GM21515 (cell line): ENCODE measurements around the gene CCDC200.
"Not testable (repeated sequence)": the region's sequence is repeated elsewhere in the genome, so short reads cannot be mapped to it uniquely, and the experiment has no call there.

Experiments
- ATAC-seq: cut with Tn5 transposase; IDR thresholded peaks from one replicate; pipeline ENCODE4 v1.9.1; 2021; ENCODE audit not compliant: unreplicated experiment

CCDC200 gene

DNA sequence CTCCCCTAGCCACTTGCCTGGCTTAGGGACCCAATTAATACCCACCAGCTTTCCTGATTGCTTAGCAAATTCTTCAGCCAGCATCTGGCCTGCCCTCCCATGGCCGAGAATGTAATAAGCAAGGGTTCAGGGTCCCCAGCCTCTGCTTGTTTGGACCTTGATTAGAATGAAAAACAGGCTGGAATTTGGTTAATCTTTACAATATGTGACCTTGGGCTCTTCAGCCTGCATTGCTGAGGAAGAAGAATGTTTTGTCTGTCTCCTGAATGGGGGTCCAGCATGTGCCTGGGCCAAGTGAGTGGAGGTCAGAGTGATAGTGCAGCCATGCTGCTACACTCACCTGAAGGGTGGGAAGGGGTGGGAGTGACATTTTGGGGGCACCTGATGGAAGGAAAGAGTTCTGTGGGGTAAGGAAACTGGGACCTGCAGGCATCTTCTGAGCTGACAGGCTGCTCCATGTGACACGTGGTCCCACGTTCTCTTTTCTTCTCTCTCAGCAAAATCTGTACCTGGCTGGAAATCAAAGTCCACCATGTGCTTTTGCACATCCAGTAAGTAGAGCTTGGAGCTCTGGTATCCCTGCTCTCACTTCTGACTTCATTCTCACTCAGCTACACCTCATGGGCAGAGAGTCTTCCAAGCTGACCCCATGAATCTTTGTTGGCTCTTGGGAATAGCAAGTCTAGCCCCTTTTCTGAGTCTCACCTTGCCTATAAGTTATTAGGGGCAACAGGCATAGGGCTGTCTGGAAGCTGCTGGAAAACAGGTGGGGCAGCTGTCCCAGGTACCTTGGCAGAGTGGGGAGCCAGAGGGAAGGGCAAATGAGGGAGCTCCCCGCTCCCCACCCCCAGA lies 11.4 kb downstream of the CCDC200 start:
- no peak for ATAC-seq

DNA sequence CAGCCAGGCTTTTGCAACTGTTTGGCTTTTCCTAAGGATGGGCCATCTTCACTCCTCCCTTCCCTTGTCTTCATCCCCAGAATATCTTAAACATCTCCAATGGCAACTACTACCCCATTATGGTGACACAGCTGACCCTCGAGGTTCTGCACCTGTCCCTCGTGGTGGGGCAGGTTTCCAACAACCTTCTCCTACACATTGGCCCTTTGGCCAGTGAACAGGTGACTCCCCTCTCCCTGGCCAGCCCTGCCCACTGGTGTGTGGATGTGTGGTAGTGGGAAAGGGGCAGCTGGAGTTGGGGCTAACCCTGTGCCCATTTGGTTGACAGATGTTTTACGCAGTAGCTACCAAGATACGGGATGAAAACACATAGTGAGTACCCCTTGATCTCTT lies 12.1 kb downstream of the CCDC200 start:
- no peak for ATAC-seq

DNA sequence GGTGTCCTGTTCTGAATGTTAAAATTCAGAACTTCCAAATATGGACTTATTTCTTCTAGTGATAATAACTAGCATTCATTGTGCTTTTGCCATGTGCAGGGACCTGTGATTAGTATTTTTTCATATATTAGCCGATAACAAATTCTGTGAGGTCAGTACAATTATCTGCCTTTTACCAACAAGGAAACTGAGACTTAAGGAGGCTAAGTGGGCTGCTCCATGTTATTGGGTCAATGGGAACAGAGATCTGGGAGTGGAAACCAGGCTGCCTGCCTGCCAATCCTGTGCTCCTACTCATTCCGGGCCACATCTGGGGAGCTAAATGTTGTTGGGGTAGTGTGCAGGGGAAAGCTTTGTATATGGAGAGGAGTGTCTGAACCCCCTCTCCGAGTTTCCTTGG lies 13.1 kb downstream of the CCDC200 start:
- ATAC-seq: no peak

DNA sequence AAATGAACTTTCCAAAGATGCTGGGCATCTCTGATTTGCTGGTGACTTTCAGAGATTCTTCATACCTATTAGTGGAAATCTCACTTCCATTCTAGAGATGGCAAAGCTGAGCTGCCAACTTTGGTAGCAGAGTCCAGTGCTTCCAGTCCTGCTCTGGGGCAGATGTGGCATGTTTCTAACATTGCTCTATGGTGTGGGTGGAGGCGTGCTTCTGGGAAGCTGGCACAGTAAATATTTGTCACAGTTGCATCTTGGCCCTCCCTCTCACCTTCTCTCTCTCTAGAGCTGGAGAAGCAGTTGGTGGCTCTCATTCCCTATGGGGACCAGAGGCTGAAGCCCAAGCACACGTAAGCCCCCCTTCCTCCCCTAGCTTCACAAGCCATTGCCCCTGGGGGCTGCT lies 14.9 kb downstream of the CCDC200 start:
- ATAC-seq: no peak

DNA sequence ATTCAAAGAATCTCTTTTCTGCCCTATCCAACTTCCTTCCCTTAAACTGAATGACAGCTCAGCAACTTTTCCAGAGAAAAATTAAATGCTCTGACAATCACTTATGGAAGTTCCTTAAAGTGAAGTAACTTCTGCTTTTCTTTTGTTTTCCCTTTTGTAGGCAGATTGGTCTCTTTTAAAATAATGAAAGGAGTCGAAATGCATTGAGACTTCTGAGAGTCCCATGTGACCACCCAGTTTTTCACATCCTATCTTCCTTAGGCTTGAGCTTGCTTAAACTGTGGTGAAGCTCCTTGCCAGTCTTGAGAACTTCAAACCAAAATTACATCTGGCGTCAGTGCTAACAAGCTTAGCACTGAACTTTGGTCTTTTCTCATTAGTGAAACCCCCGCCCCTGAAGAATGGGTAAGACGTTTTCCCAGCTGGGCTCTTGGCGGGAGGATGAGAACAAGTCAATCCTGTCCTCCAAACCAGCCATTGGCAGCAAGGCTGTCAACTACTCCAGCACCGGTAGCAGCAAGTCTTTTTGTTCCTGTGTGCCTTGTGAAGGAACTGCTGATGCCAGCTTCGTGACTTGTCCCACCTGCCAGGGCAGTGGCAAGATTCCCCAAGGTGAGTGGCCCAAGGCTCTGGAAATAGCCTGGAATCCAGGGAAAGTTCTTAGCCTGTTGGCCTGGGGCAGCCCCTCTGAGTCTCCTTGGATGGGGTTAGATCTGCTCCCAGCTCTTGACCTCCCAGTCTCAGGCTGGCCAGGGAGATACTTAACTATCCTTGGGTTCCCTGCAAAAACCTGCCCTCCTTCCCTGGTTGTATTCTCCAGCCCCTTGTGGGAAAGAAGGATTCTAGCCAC lies 15.6 kb downstream of the CCDC200 start:
- no peak for ATAC-seq

DNA sequence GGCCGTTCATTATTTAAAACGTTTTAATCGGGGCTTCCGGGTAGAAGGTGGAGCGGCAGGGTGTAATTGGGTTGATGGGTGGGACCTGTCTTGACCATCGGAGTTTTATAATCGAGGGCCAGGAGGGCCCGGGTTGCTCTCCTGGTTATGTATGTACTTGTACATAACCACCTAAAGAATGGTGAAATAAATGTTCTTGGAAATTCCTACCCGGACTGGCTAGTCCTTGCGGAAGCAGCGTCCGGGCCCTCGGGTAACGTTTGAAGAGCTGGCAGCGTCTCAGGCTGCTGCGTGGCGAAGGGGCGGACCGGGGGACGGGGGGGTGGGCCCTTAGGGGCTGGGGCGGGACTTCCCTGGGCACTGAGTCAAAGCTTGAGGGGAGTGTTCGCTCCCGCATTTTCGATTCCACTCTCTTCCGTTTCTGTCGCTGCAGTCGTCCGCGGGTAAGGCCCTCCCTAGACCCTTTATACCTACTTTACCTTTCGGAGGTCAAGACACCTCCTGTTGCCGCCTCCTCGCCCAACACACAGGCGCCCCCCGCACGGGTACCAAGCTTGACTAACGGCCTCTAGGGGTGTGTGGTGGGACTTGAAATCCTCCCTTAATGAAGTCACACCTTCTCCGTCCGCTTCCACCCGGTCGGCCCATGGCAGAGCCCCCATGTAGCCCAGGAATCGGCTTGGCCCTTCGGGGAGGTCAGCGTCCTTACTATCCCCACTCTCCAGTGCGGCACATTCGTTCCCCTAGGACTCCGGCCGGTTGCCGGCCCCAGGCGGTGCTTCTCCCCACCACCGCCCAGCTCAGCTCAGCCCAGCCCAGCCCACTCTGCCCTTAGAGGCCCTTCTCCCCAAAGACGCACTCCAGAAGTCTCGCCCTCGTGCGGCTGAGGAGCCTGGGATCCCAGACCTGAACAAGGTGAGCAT lies 16.7 kb downstream of the CCDC200 start, which contains the start of gene TMEM106A:
TMEM106A (plus strand) TSS at position 396 of the 923 bp plus-strand sequence. CDS start 1,167 bp downstream, outside the sequence.
- peak; percentile 66 for ATAC-seq

DNA sequence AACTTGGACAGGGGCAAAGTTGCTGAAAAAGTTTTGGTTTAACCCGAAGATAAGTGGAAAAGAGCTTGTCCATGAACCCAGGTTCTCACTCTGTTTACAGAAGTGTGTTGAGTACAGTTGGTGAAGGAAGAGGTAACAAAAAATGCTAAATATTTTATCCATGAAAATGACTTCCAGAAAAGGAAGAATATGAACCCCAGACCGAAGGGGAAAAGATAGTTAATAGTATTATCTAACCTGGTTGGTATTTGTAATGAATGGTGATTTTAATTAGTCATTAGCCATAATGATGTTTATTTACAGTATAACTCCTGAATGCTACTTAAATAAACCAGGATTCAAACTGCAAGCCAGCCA lies 17.3 kb downstream of the CCDC200 start:
- no peak for ATAC-seq

DNA sequence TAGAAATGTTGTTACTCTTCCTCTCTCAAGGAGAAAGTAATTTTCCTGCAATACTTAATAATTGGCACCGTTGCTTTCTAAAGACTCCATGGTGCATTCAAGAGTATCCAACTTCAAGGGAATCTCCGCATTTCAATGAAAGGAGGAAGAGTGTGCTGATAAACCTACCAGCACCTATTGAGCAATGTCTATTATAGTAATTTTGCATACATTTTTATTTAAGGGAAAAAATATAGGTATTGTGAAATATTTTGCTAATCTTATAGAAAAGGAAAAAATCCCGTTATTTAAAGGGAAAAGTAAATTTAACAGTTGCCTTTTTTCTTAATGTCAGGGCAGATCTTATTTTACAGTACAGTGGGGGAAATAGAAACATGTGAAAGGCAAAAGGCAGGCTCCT lies 17.8 kb downstream of the CCDC200 start:
- no peak for ATAC-seq

DNA sequence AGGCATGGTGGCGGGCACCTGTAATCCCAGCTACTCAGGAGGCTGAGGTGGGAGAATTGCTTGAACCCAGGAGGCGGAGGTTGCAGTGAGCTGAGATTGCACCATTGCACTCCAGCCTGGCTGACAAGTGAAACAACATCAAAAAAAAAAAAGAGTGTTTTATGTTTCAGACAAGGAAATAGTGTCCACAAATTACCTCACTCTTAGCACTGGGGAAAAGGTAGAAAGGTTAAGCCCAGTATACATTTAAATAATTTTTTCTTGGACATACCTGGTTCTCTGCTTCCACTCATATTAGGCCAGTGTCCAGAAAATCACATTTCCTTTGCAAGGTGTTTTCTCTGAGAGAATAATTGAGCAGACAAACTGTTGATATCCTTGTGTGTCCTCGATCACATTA lies 25.4 kb downstream of the CCDC200 start:
- ATAC-seq: not testable (repeated sequence)

DNA sequence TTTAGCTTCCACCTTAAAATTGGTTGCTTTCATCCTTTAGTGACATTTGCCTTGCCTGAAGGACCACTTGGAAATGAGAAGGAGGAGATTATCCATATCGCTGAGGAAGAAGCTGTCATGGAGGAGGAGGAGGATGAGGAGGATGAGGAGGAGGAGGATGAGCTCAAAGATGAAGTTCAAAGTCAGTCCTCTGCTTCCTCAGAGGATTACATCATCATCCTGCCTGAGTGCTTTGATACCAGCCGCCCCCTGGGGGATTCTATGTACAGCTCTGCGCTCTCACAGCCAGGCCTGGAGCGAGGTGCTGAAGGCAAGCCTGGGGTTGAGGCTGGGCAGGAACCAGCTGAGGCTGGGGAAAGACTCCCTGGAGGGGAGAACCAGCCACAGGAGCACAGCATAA lies 28.3 kb downstream of the CCDC200 start:
- no peak for ATAC-seq

DNA sequence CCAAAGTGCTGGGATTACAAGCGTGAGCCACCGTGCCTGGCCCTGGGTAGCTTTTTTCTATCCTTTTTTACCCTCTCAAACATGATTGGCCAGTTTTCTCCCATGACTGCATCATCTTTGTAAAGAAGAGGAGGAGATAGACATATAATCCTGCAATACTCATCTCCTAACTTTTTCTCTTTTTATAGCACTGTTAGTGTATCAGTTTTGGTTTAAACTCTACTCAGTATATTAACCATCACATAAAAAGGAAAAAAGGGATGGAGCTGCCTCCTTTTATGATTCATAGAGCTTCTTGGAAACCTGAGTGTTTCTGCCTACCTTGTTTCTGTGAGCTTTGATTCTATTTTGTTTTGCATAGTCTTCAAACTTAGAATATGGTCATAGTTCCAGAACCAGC lies 28.8 kb downstream of the CCDC200 start:
- no peak for ATAC-seq

DNA sequence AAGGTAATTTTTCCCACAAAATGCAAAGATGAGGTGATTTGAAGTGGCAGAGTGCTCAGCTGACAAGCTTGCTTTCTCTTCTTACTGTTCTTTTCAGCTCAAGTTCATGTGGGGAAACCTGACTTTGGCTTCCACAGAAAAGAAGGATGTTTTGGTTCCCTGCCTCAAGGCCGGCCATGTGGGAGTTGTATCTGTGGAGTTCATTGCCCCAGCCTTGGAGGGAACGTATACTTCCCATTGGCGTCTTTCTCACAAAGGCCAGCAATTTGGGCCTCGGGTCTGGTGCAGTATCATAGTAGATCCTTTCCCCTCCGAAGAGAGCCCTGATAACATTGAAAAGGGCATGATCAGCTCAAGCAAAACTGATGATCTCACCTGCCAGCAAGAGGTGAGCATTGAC lies 35.2 kb downstream of the CCDC200 start:
- no peak for ATAC-seq

DNA sequence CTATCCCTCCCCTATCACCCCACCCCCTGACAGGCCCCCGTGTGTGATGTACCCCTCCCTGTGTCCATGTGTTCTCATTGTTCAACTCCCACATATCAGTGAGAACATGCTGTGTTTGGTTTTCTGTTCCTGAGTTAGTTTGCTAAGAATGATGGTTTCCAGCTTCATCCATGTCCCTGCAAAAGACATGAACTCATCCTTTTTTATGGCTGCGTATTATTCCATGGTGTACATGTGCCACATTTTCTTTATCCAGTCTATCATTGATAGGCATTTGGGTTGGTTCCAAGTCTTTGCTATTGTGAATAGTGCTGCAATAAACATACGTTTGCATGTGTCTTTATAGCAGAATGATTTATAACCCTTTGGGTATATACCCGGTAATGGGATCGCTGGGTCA lies 41.8 kb downstream of the CCDC200 start:
- ATAC-seq: not testable (repeated sequence)

DNA sequence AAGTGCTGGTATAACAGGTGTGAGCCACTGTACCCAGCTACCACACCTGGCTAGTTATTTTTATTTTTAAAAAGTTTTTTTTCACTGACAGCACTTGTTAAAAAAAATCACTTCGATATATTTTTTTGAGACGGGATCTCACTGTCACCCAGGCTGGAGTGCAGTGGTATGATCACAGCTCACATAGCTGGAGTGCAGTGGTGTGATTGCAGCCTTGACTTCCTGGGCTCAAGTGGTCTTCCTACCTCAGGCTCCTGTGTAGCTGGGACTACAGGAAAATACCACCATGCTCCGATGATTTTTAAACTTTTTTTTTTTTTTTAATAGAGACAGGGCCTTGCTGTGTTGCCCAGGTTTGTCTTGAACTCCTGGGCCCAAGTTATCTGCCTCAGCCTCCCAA lies 44.5 kb downstream of the CCDC200 start:
- no peak for ATAC-seq

DNA sequence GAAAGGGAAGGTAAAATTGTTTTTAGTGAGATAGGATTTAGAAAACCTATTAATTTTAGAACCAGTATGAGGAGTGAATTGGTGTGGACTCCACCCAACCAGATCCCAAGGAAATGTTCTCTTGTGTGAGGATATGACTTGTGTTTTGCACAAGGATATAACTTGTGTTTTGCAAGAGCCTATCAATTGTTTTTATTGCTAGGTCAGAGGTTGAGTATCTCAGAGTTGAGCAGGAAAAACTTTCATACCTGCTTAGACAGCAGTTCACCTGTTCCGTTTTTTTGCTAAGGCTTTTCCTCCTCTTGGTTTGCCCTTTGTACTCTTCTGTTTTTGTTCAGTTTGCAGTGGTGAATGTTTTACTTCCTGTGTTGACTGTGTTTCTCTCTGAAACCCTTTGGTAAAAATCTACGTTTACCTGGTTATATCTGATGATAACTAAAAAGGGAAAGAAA lies 52.3 kb downstream of the CCDC200 start:
- ATAC-seq: no peak

DNA sequence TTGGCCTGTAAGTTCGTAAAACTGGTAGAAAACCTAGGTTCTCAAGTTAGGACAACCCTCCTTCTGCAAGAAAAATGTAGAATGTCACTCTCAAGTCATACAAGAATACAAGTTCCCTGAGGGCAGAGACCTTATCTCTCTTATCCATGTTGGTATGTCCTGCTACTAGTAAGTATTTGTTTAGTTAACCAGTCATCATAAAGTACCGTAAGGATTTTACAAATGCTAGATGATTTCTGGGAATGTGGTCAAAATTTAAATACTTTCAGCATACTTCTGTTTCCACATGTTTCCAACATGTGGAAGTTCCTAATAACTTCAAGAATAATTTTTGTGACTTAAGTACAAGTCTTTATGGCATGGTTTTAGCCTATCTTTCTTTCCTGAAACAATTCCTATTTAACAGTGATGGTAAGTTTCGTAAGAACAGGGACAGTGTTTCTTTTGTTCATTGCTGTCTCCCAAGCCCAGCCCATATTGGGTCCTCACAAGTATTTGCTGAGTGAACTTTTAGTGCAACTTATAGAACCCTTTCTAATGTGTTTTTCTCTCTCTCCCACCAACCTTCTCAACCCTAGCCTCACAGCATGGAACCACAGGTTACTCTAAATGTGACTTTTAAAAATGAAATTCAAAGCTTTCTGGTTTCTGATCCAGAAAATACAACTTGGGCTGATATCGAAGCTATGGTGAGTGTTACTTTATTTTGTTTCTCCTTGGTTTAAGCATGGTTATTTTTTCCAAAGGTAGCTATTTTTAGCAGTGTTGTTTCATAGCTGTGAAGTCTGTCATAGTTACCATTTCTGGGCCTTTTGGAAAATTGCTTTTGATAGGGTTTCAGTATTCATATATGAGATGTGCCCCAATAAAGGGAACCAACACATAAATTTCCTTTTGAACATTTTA lies 53.0 kb downstream of the CCDC200 start:
- ATAC-seq: no peak

DNA sequence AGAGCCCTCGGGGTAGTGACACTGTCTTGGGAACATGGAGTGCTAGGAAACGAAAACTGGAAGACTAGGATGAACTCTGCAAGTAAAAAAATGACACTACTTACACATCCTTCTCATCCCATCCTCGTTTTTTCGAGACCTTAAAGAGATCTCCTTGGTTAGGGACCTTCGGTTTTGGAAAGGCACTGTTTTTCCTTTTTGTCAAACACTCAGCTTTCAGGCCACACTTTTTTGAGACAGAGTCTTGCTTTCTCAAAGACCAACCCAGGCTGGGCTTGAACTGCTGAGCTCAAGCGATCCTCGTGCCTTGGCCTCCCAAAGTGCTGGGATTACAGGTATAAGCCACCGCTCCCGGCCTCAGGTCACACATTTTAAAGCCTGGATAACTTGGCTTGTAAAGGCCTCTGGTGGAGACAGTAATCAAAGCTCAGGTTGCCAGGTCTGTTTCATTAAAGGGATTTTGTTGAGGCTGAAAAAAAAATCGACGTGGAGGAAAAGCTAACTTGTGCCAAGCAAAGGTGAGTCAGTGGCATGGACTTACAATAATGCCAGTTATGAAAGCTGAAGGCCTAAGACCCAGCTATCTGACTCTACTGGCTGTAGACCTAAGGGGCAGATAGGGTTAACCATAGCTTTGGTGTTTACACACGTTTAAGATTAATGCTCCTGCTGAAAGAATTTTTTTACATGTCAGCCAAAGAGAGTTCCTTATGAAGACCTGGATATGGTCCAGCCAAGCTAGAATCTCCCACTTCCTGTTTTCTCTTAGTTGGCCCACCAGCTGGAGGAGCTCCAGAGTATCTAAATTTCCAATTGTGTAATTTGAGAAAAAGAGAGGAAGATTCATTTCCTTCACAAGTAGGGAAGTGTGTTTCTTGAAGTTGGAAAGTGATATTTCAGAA lies 56.6 kb downstream of the CCDC200 start:
- no peak for ATAC-seq
